HG03159 (cell line): ENCODE measurements around the gene STXBP1.

Experiments used
- ATAC-seq: cut with Tn5 transposase; IDR thresholded peaks from one replicate; pipeline ENCODE4 v1.9.1; 2021; ENCODE audit warnings: mild to moderate bottlenecking, moderate library complexity; ENCODE audit not compliant: unreplicated experiment

Gene STXBP1

GRCh38 chr9:127611899-127612790 lies at the start of gene STXBP1:
Gene STXBP1, plus strand, starts transcription at chr9:127612277. Its CDS starts 127 bp downstream, at chr9:127612404.
- ATAC-seq: peak; percentile 84

DNA sequence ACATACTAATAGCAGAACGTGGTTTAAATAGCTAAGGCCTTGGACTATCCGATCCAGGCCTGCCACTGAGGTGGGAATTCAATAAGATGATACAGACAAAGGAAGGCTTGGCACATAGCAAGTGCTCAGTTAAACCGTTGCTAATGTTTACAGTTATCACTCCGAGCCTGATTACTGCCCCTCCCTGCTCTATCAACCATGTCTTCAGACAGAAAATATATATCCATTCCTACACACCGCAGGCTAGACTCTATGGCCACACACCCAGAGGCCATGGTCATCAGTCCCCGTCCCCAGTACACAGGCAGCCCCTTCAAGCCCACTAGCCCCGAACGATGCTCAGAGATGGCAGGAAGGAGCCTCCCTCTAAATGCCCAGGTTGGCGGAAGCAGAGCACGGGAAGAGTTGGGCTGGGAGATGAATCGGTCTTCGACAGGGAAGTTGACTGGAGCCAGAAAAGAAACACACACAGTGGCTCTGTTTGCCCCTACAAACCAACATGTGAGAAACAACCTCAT lies 49.7 kb upstream of the STXBP1 start:
- no peak for ATAC-seq

- no peak for ATAC-seq
Observed at GRCh38 chr9:127562841-127563401, 49.2 kb upstream of the STXBP1 start.

DNA sequence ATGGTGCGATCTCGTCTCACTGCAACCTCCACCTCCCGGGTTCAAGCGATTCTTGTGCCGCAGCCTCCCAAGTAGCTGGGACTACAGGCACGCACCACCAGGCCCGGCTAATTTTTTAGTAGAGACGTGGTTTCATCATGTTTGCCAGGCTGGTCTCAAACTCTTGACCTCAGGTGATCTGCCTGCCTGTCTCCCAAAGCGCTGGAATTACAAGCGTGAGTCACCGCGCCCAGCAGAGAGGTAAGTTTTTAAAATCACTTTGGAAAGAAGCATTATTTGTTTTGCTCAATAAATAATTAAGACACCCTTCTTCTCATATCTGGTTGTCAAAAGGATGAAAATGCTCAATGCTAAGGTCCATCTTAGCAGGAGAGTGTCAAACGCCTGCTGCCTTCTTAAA lies 48.5 kb upstream of the STXBP1 start:
- ATAC-seq: no peak

- ATAC-seq: no peak
Observed at GRCh38 chr9:127565231-127565630, 46.8 kb upstream of the STXBP1 start.

GRCh38 chr9:127566351-127567001 lies 45.6 kb upstream of the STXBP1 start:
- no peak for ATAC-seq

GRCh38 chr9:127567035-127567729 lies 44.9 kb upstream of the STXBP1 start:
- ATAC-seq: no peak

DNA sequence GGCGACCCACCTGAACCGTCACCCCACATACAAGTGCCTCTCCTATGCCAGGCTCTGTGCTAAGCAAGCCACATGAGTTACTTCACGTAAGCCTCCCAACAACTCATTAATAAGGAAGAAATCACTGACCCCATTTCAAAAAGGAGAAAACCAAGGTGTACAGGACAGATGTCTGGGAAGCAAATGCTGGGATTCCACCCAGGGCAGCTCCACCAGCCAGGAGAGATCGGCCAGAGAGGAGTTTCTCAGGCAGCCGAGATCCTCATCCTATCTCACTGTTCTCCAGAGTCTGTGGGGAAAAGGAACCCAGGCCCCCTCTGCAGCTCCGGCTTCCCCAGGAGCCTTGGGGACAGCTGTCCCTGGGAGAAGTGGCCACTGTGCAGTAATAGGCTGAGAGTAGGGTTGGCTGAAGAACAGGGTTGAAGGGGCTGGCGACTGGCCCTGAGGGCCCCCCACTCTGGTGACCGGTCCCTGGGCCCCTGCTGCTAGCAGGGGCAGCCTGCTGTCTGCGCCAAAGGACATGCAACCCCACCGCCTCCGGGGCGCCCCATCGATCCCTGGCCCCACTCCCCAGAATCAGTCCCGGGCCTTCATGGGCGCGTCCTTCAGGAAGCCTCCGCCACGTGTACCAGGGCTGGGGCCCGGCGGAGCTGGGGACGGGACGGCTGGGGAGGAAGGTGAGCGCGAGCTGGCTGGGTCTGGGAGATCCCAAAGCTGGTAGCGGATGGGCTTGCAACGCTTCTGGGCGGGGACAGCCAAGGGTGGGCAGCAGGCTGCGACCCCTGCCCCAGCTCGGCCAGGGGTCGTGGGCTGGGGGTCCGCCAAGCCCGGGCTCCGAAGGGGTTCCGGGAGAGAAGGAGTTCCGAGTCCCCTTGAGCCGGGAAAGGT lies 44.1 kb upstream of the STXBP1 start:
- no peak for ATAC-seq

GRCh38 chr9:127568618-127568970 lies 43.5 kb upstream of the STXBP1 start:
- ATAC-seq: no peak

GRCh38 chr9:127568971-127569885 lies 42.8 kb upstream of the STXBP1 start:
- no peak for ATAC-seq

DNA sequence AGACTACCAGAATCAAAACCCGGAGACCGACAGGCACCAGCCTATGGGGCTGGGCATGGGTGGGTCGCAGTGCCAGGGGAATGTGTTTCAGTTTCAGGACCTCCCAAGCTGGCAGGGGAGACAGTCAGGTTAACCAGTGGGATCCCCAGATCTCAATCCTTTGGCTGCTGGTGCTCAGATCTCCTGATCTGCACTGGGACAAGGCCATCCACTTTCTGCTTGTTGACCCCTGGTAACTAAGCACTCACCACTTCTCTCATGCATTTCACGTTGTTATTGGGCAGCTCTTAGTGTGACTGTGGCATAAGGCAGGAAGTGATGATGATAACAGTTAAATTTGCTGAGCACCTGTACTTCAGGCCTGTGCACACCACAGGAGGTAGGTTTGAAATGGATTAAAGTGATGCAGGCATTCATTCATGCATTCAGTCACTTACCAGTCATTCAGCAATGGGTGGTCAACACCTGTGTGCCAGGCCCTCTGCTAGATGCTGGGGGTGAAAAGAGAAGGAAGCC lies 42.1 kb upstream of the STXBP1 start:
- no peak for ATAC-seq

DNA sequence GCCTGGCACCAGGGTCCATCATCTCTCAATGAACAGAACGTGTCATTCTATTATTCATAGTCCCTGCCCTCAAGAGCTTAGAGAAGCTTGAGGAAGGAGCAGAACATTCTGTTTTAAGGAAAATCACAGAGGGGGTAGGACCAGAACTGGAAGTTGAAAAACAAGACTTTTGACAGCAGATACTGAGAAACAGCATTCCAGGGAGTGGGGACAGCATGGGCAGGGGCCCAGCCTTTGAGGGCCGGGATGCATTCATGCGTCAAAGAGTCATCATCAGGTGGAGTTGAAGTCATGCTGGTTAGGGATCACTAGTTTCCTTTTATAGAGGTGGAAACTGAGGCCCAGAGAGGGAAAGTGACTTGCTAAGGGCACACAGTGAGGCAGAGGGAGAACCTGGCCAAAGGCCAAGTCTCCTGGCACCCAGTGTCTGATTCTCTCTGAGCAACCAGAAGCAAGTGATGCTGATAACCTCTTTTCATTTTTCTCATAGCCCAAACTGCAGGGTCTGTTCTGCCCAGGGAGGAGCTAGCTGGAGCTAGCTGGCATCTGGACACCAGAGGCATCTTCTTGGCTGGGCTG lies 41.5 kb upstream of the STXBP1 start:
- ATAC-seq: no peak

- no peak for ATAC-seq
Observed at GRCh38 chr9:127571971-127572370, 40.1 kb upstream of the STXBP1 start.

GRCh38 chr9:127572961-127573721 lies 38.9 kb upstream of the STXBP1 start:
- no peak for ATAC-seq

DNA sequence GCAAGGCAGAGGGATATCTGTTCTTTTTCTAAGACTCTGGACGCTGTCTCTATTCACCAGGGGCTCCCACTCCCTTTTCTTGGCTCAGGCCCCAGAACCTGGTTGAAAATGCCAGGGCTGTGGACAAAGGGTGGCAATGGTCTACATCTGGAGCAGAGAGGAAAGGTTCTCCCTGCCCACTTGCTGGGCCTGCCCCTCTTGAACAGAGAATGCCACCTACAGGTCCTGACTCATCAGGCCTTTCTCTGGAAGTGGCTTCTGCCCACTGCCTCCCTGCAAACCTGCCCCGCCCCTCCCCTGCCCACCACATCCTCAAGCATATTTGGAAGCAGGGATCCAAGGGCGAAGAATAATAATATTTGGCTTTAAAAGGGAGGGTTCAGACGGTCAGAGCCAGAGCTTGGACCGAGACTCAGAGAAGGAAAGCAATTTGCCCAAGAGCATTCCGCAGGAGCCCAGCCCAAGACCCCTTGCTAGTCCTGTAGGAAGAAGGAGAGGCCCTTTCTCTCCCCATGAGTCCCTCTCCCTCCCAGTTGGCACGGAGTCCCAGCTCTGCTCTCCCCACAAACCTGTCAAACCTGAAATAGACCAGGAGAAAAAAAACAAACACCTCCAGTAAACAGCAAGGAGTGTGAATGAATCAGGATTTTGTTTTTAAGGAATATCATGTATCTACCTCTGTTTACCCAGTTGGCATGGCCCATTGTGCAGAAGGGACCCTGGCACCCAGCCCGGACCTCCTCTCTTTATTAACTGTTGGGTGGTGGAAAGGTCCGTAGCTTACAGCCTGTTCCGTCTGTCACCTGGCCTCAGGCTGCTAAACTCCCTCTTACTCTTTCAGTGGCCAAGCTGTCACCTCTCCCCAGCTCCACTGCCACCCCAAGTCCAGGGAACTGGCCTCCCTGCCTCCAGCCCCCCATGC lies 37.7 kb upstream of the STXBP1 start:
- ATAC-seq: no peak

DNA sequence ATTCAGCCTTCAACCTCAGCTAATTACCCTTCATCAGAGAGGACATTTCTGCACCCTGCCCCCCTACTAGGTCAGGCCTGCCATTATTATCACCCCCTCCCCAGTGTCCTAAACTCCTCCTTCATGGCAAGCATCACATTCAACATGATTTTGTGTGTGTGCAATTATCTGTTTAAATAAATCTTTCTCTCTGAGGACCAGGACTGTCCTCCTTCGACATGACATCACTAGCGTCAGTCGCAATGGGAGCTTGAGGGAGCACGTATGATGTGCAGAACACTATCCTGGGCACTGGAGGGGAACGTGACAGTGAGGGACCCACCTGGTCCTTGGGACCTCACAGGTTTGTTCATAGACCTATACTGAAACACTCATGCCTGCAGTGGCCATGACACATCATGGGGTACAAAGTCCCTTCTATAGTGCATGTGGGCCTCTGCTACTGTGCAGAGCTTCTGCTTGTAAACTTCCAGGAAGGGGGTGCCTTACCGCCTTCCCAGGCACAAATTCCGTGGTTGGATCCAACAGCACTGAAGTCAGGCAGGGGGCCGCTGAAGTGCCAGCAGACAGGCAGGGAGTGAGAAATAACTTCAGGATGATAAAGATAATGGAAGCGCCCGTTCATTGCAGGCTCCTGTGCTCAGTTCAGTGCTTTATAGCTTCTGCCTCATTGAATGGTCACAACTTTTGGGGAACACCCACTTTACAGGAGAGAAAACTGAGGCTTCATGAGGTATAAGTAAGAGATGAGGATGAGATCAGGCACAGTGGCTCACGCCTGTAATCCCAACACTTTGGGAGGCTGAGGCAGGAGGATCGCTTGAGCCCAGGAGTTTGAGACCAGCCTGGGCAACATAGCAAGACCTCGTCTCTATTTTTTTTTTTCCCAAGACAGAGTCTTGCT lies 36.0 kb upstream of the STXBP1 start:
- no peak for ATAC-seq
